HG02943 (cell line): Measurements from ENCODE around the gene RNF141.

Source experiments
- ATAC-seq: cut with Tn5 transposase; IDR thresholded peaks from one replicate; pipeline ENCODE4 v1.9.1; 2021; ENCODE audit warnings: mild to moderate bottlenecking, low read depth, moderate library complexity; ENCODE audit not compliant: unreplicated experiment

The RNF141 gene

GRCh38 chr11:10485646-10486045 lies 55.3 kb downstream of the RNF141 start:
- ATAC-seq = no peak

- ATAC-seq = no peak
These were observed 56.4 kb downstream of the RNF141 start for GRCh38 chr11:10484461-10485180.

GRCh38 chr11:10483584-10483983 lies 57.4 kb downstream of the RNF141 start:
- ATAC-seq = no peak

- no peak for ATAC-seq
These were observed 57.8 kb downstream of the RNF141 start for GRCh38 chr11:10483174-10483573.

- ATAC-seq = no peak
These were observed 59.2 kb downstream of the RNF141 start for GRCh38 chr11:10481560-10482349.

GRCh38 chr11:10480760-10481159 lies 60.2 kb downstream of the RNF141 start:
- ATAC-seq = no peak

GRCh38 chr11:10480026-10480425 lies 61.0 kb downstream of the RNF141 start:
- ATAC-seq = no peak

GRCh38 chr11:10478574-10479550 lies 62.1 kb downstream of the RNF141 start:
- ATAC-seq = no peak

GRCh38 chr11:10478066-10478465 lies 62.9 kb downstream of the RNF141 start:
- no peak for ATAC-seq

GRCh38 chr11:10477690-10478046 lies 63.3 kb downstream of the RNF141 start:
- ATAC-seq = no peak

- no peak for ATAC-seq
These were observed 63.9 kb downstream of the RNF141 start for GRCh38 chr11:10476927-10477689.

- no peak for ATAC-seq
These were observed 64.6 kb downstream of the RNF141 start for GRCh38 chr11:10476342-10476741.

- no peak for ATAC-seq
These were observed 66.4 kb downstream of the RNF141 start for GRCh38 chr11:10474551-10474950.

GRCh38 chr11:10473371-10473770 lies 67.6 kb downstream of the RNF141 start:
- no peak for ATAC-seq

GRCh38 chr11:10462746-10463300 lies 78.2 kb downstream of the RNF141 start:
- ATAC-seq = no peak
